SK-N-SH treated with all-trans-retinoic acid at 6 μM for 48 hours (cell line): ENCODE measurements around the gene RRAS.
"Not testable (repeated sequence)": the region's sequence is repeated elsewhere in the genome, so short reads cannot be mapped to it uniquely, and the experiment has no call there.

Experiments
- ATAC-seq: fragments of 200-7000 bp; cut with Tn5 transposase; 3 replicates; pipeline ENCODE4 v1.9.1; 2020; ENCODE audit warnings: mild to moderate bottlenecking, moderate library complexity
- ARNTL ChIP-seq: fragments of 450-650 bp; formaldehyde crosslinking; IDR thresholded peaks from 2 replicates; pipeline ENCODE4 v1.5.0; 2020; ENCODE audit warnings: low read depth, mild to moderate bottlenecking, moderate library complexity, borderline replicate concordance
- BACH2 ChIP-seq: fragments of 250-450 bp; sonication (Bioruptor Pico); IDR thresholded peaks from 2 replicates; pipeline ENCODE4 v1.9.0; 2021; ENCODE audit warnings: mild to moderate bottlenecking, borderline replicate concordance
- CREB5 ChIP-seq: fragments of 250-450 bp; sonication (Bioruptor Pico); IDR thresholded peaks from 2 replicates; pipeline ENCODE4 v1.5.1; 2020; ENCODE audit warnings: low read depth, mild to moderate bottlenecking, moderate library complexity
- CSDC2 ChIP-seq: fragments of 250-450 bp; sonication (Bioruptor Pico); IDR thresholded peaks from 2 replicates; pipeline ENCODE4 v1.5.0; 2020; ENCODE audit warnings: mild to moderate bottlenecking, moderate library complexity
- CSRNP3 ChIP-seq: fragments of 250-450 bp; sonication (Bioruptor Pico); IDR thresholded peaks from 2 replicates; pipeline ENCODE4 v1.5.1; 2021; ENCODE audit warnings: mild to moderate bottlenecking, moderate library complexity
- ESRRG ChIP-seq: fragments of 250-450 bp; sonication (Bioruptor Pico); IDR thresholded peaks from 2 replicates; pipeline ENCODE4 v1.6.1; 2021; ENCODE audit warnings: mild to moderate bottlenecking
- GLIS3 ChIP-seq: fragments of 250-450 bp; sonication (Bioruptor Pico); IDR thresholded peaks from 2 replicates; pipeline ENCODE4 v1.5.0; 2020; ENCODE audit warnings: mild to moderate bottlenecking, moderate library complexity
- ISL1 ChIP-seq: fragments of 250-450 bp; sonication (Bioruptor Pico); IDR thresholded peaks from 2 replicates; pipeline ENCODE4 v2.1.2; 2022; ENCODE audit warnings: mild to moderate bottlenecking, moderate library complexity
- OSR1 ChIP-seq: fragments of 250-450 bp; sonication (Bioruptor Pico); IDR thresholded peaks from 2 replicates; pipeline ENCODE4 v1.8.0; 2022; ENCODE audit warnings: moderate library complexity, mild to moderate bottlenecking, inconsistent platforms
- PATZ1 ChIP-seq: fragments of 250-450 bp; sonication (Bioruptor Pico); IDR thresholded peaks from 2 replicates; pipeline ENCODE4 v1.8.0; 2020; ENCODE audit warnings: mild to moderate bottlenecking, moderate library complexity, borderline replicate concordance
- POU6F1 ChIP-seq: fragments of 250-450 bp; sonication (Bioruptor Pico); IDR thresholded peaks from 2 replicates; pipeline ENCODE4 v1.8.0; 2021; ENCODE audit warnings: low read depth, mild to moderate bottlenecking, moderate library complexity, borderline replicate concordance
- PPARA ChIP-seq: fragments of 250-450 bp; sonication (Bioruptor Pico); IDR thresholded peaks from 2 replicates; pipeline ENCODE4 v1.5.0; 2020; ENCODE audit warnings: mild to moderate bottlenecking, borderline replicate concordance
- RARB ChIP-seq: fragments of 250-450 bp; sonication (Bioruptor Pico); IDR thresholded peaks from 2 replicates; pipeline ENCODE4 v1.8.0; 2021; ENCODE audit warnings: mild to moderate bottlenecking, moderate library complexity
- SNAI2 ChIP-seq: fragments of 250-450 bp; sonication (Bioruptor Pico); IDR thresholded peaks from 2 replicates; pipeline ENCODE4 v1.5.0; 2020; ENCODE audit warnings: mild to moderate bottlenecking, moderate library complexity
- TCF4 ChIP-seq: fragments of 250-450 bp; sonication (Bioruptor Pico); IDR thresholded peaks from 2 replicates; pipeline ENCODE4 v1.8.0; 2021; ENCODE audit warnings: mild to moderate bottlenecking, moderate library complexity, borderline replicate concordance
- TOX ChIP-seq: fragments of 250-450 bp; sonication (Bioruptor Pico); IDR thresholded peaks from 2 replicates; pipeline ENCODE4 v1.8.0; 2021; ENCODE audit warnings: mild to moderate bottlenecking, moderate library complexity, borderline replicate concordance
- TSHZ2 ChIP-seq: fragments of 250-450 bp; sonication (Bioruptor Pico); IDR thresholded peaks from 2 replicates; pipeline ENCODE4 v1.5.0; 2020; ENCODE audit warnings: mild to moderate bottlenecking, moderate library complexity
- ZC3H10 ChIP-seq: fragments of 250-450 bp; sonication (Bioruptor Pico); IDR thresholded peaks from 2 replicates; pipeline ENCODE4 v1.5.1; 2021; ENCODE audit warnings: mild to moderate bottlenecking, moderate library complexity
- ZFP3 ChIP-seq: fragments of 250-450 bp; sonication (Bioruptor Pico); IDR thresholded peaks from 2 replicates; pipeline ENCODE4 v1.5.0; 2020; ENCODE audit warnings: mild to moderate bottlenecking, moderate library complexity
- ZFP30 ChIP-seq: fragments of 450-650 bp; formaldehyde crosslinking; IDR thresholded peaks from 2 replicates; pipeline ENCODE4 v1.5.0; 2022; ENCODE audit warnings: mild to moderate bottlenecking, moderate library complexity
- ZNF565 ChIP-seq: fragments of 450-650 bp; formaldehyde crosslinking; conservative IDR thresholded peaks from 2 replicates; pipeline ENCODE4 v1.5.0; 2020; ENCODE audit warnings: low read depth, mild to moderate bottlenecking, moderate library complexity
- ZNF70 ChIP-seq: fragments of 450-650 bp; formaldehyde crosslinking; IDR thresholded peaks from 2 replicates; pipeline ENCODE4 v1.5.0; 2020; ENCODE audit warnings: mild to moderate bottlenecking, moderate library complexity
- ZNF8 ChIP-seq: fragments of 450-650 bp; formaldehyde crosslinking; IDR thresholded peaks from 2 replicates; pipeline ENCODE4 v1.5.0; 2020; ENCODE audit warnings: mild to moderate bottlenecking, moderate library complexity

Gene RRAS

GRCh38 chr19:49624967-49625910 is 14.7 kb downstream of the RRAS start:
- no peak for ATAC-seq
- TF ChIP-seq CREB5, result no peak
- TF ChIP-seq ARNTL, result no peak
- no peak for TF ChIP-seq OSR1 (CRISPR knock-in tag)
- no peak for TF ChIP-seq TCF4 (CRISPR knock-in tag)
- no peak for TF ChIP-seq CSRNP3 (CRISPR knock-in tag)
- TF ChIP-seq ESRRG (CRISPR knock-in tag), result no peak
- TF ChIP-seq CSDC2 (CRISPR knock-in tag), result no peak
- no peak for TF ChIP-seq ZNF70 (CRISPR knock-in tag)
- TF ChIP-seq SNAI2, result no peak
- TF ChIP-seq GLIS3 (CRISPR knock-in tag), result no peak
- TF ChIP-seq ZC3H10 (CRISPR knock-in tag), result no peak
- no peak for TF ChIP-seq ZNF8 (CRISPR knock-in tag)
- TF ChIP-seq ZNF565, result no peak
- TF ChIP-seq ISL1 (CRISPR knock-in tag), result no peak
- TF ChIP-seq TOX (CRISPR knock-in tag), result no peak
- no peak for TF ChIP-seq RARB (CRISPR knock-in tag)
- TF ChIP-seq BACH2, result no peak
- no peak for TF ChIP-seq TSHZ2 (CRISPR knock-in tag)
- no peak for TF ChIP-seq ZFP30 (CRISPR knock-in tag)
- TF ChIP-seq, all 23 proteins: peak for 0

GRCh38 chr19:49617860-49618259 is 22.1 kb downstream of the RRAS start:
- ATAC-seq, result not testable (repeated sequence)

GRCh38 chr19:49616945-49617344 is 23.0 kb downstream of the RRAS start:
- no peak for ATAC-seq
- no peak for TF ChIP-seq ZNF8 (CRISPR knock-in tag)
- no peak for TF ChIP-seq ZNF565
- TF ChIP-seq GLIS3 (CRISPR knock-in tag), result no peak
- no peak for TF ChIP-seq ISL1 (CRISPR knock-in tag)
- TF ChIP-seq ZNF70 (CRISPR knock-in tag), result no peak
- TF ChIP-seq POU6F1 (CRISPR knock-in tag), result no peak
- no peak for TF ChIP-seq ZC3H10 (CRISPR knock-in tag)
- no peak for TF ChIP-seq PPARA
- no peak for TF ChIP-seq BACH2
- TF ChIP-seq TCF4 (CRISPR knock-in tag), result no peak
- TF ChIP-seq SNAI2, result no peak
- TF ChIP-seq ESRRG (CRISPR knock-in tag), result no peak
- TF ChIP-seq CSDC2 (CRISPR knock-in tag), result no peak
- TF ChIP-seq PATZ1 (CRISPR knock-in tag), result no peak
- no peak for TF ChIP-seq ZFP3 (CRISPR knock-in tag)
